K562 (cell line): ENCODE results near the gene PCK2. TPM values are rescaled to one million over a fixed set of nuclear protein-coding genes. Genes with fewer than 3 reads are reported as not detected.

Source experiments
- ATAC-seq: fragments of 200-7000 bp; cut with Tn5 transposase; 3 replicates; pipeline ENCODE4 v1.9.1; 2020; ENCODE audit warnings: moderate library complexity
- BruUV-seq: library from RNA; stranded (reverse); fragments of 400-500 nt; replicated peaks from 2 replicates; lab custom pipeline; 2021; lab: Mats Ljungman, UMichigan
- CTCF ChIA-PET: fragments of 300-600 bp; formaldehyde crosslinking; extraction: SDS; loops from one replicate; lab custom pipeline; 2021; ENCODE audit warnings: low intra/inter-chr PET ratio; lab: Yijun Ruan, JAX
- POLR2A ChIA-PET: fragments of 300-600, 350-650 bp; sonication (Branson Sonifier 250); formaldehyde crosslinking; extraction: SDS; loops from one replicate; lab custom pipeline; 2021; ENCODE audit warnings: antibody characterized with exemption, inconsistent platforms; lab: Yijun Ruan, JAX
- DNase-seq, 4 experiments: peaks; one replicate each; pipeline versions ENCODE4 v3.0.0 to v3.0.0-alpha.2; 2011 to 2018; ENCODE audit warnings: low spot score in 3 of 4, mixed read lengths in 3 of 4; ENCODE audit errors: extremely low read depth in 1 of 4
- FAIRE-seq: peaks from 2 replicates; lab custom pipeline; 2011; peaks lifted over from hg19 to GRCh38; lab: Jason Lieb, UNC
- H2AFZ ChIP-seq: 2 replicates; pipeline ENCODE4 v1.6.0; 2011; ENCODE audit warnings: low read depth, low read length, control low read depth, inconsistent platforms
- H3K27ac ChIP-seq: fragments of 200-600 bp; 3 replicates; pipeline ENCODE4 v1.8.0; 2011; ENCODE audit warnings: low read depth, mild to moderate bottlenecking, control low read depth, inconsistent platforms, low read length, moderate library complexity, mixed read lengths; ENCODE audit errors: extremely low read depth
- H3K27me3 ChIP-seq, 2 experiments: fragments of 300-600 bp in 1 of 2; 2 replicates in 1 of 2; 3 replicates in 1 of 2; pipeline versions ENCODE4 v1.6.0 to v1.8.0; 2011; ENCODE audit warnings: inconsistent platforms in 2 of 2, low read length in 2 of 2, mild to moderate bottlenecking in 1 of 2, mixed read lengths in 1 of 2, moderate library complexity in 1 of 2; ENCODE audit not compliant: control insufficient read depth in 2 of 2, insufficient read depth in 2 of 2
- H3K36me3 ChIP-seq: fragments of 300-600 bp; 3 replicates; pipeline ENCODE4 v1.8.0; 2011; ENCODE audit warnings: mild to moderate bottlenecking, low read length, inconsistent platforms; ENCODE audit not compliant: control insufficient read depth, insufficient read depth
- H3K4me1 ChIP-seq, 2 experiments: fragments of 200-600 bp in 1 of 2; replicated peaks in 1 of 2; 2 replicates in 1 of 2; 3 replicates in 1 of 2; pipeline versions ENCODE4 v1.5.1 to v1.8.0; 2011; ENCODE audit warnings: inconsistent platforms in 2 of 2, low read length in 2 of 2, mild to moderate bottlenecking in 1 of 2, mixed read lengths in 1 of 2, moderate library complexity in 1 of 2; ENCODE audit not compliant: control insufficient read depth in 2 of 2, insufficient read depth in 2 of 2
- H3K4me2 ChIP-seq: 2 replicates; pipeline ENCODE4 v1.6.1; 2011; ENCODE audit warnings: low read length, control low read depth, inconsistent platforms, mixed read lengths; ENCODE audit not compliant: insufficient read depth
- H3K4me3 ChIP-seq: fragments of 200-600 bp; sonication (generic), shearing (Covaris generic); 2 replicates; pipeline ENCODE4 v1.5.1; 2016; ENCODE audit warnings: control low read depth, inconsistent platforms
- H3K79me2 ChIP-seq: fragments of 200-600 bp; 3 replicates; pipeline ENCODE4 v1.8.0; 2011; ENCODE audit warnings: low read length, inconsistent platforms; ENCODE audit not compliant: control insufficient read depth, insufficient read depth
- H3K9ac ChIP-seq, 2 experiments: 2 replicates each; pipeline versions ENCODE4 v1.6.0 to v1.6.1; 2011; ENCODE audit warnings: low read depth in 2 of 2, low read length in 2 of 2, control low read depth in 1 of 2, inconsistent platforms in 1 of 2, mild to moderate bottlenecking in 1 of 2, mixed read lengths in 1 of 2; ENCODE audit not compliant: insufficient read depth in 1 of 2
- H3K9me1 ChIP-seq: one replicate; pipeline ENCODE4 v1.6.0; 2011; ENCODE audit warnings: inconsistent platforms, mild to moderate bottlenecking, low read length, moderate library complexity; ENCODE audit not compliant: control insufficient read depth, insufficient read depth
- H3K9me3 ChIP-seq: replicated peaks from 2 replicates; pipeline ENCODE4 v1.5.1; 2011; ENCODE audit warnings: low read depth, low read length, inconsistent platforms; ENCODE audit not compliant: control insufficient read depth, insufficient read depth
- H4K20me1 ChIP-seq: replicated peaks from 2 replicates; pipeline ENCODE4 v1.6.1; 2011; ENCODE audit warnings: low read length, inconsistent platforms, mixed read lengths; ENCODE audit not compliant: control insufficient read depth, insufficient read depth
- CBFA2T2 ChIP-seq: fragments of 450-650 bp; conservative IDR thresholded peaks from 2 replicates; pipeline ENCODE4 v1.6.1; 2017; ENCODE audit warnings: mild to moderate bottlenecking
- CXXC5 ChIP-seq: fragments of 250-450 bp; sonication (Bioruptor Pico); IDR thresholded peaks from 2 replicates; pipeline ENCODE4 v1.8.0; 2022; ENCODE audit warnings: inconsistent platforms, mild to moderate bottlenecking, moderate library complexity
- NCOR1 ChIP-seq: fragments of 450-650 bp; IDR thresholded peaks from 2 replicates; pipeline ENCODE4 v1.6.1; 2016; ENCODE audit warnings: mild to moderate bottlenecking, moderate library complexity
- PURB ChIP-seq: sonication (generic); formaldehyde crosslinking; IDR thresholded peaks from 2 replicates; pipeline ENCODE4 v1.9.0; 2021; ENCODE audit warnings: low read depth, mild to moderate bottlenecking, missing genetic modification reagents
- XRCC3 ChIP-seq: fragments of 450-650 bp; IDR thresholded peaks from 2 replicates; pipeline ENCODE4 v1.6.1; 2017; ENCODE audit warnings: mild to moderate bottlenecking, moderate library complexity
- ZBTB12 ChIP-seq: fragments of 250-450 bp; sonication (Bioruptor Pico); IDR thresholded peaks from 2 replicates; pipeline ENCODE4 v1.4.0; 2020
- ZKSCAN8 ChIP-seq: fragments of 200-800 bp; sonication (Bioruptor generic); IDR thresholded peaks from 2 replicates; pipeline ENCODE4 v1.6.1; 2016; ENCODE audit warnings: missing genetic modification characterization, missing compliant biosample characterization
- ZNF24 ChIP-seq: fragments of 450-650 bp; IDR thresholded peaks from 2 replicates; pipeline ENCODE4 v1.6.1; 2016
- WGBS: fragments of 100-300 bp; shearing (Covaris generic); methylation state at CpG from one replicate; pipeline ENCODE4 v1.1.6; 2016; ENCODE audit warnings: low coverage, mixed read lengths; ENCODE audit not compliant: insufficient coverage; ENCODE audit errors: missing lambda C conversion rate; 5-methylcytosine and 5-hydroxymethylcytosine counted together
- in situ Hi-C: fragments of 300-500 bp; cut with MboI; formaldehyde crosslinking; loops from 4 replicates; pipeline ENCODE4 v1.15.0; 2018; ENCODE audit warnings: inconsistent platforms, mixed read lengths
- intact Hi-C: fragments of 100-400 bp; cut with micrococcal nuclease; formaldehyde crosslinking; loops from 2 replicates; pipeline ENCODE4 v1.14.2; 2022
- polyA plus RNA-seq, 8 experiments: library from polyadenylated mRNA; depleted of rRNA in 4 of 8; stranded (reverse) in 5 of 8; unstranded in 3 of 8; fragments of >200 nt; fragmentation: Nextera tagmentation in 2 of 8; fragmentation: Illumina TruSeq in 1 of 8; extraction: Ambion mirVana in 2 of 8; extraction: Trizol in 1 of 8; gene quantifications; 2 replicates each; pipeline versions ENCODE4 v1.2.1 to v1.2.3, GENCODE V29; 2011 to 2014; ENCODE audit warnings: inconsistent platforms in 1 of 8, missing spikeins in 1 of 8
- total RNA-seq, 7 experiments: library from RNA; depleted of rRNA in 6 of 7; stranded (reverse); fragments of >200 nt in 6 of 7; fragmentation: Illumina TruSeq in 2 of 7; extraction: Trizol in 2 of 7; gene quantifications; 2 replicates each; pipeline versions ENCODE4 v1.2.1 to v1.2.3, GENCODE V29; 2011 to 2021; ENCODE audit warnings: low replicate concordance in 1 of 7

The PCK2 gene
- total and polyA plus RNA-seq, 9 of the 15 experiments (the other 6 are each of a cell fraction or from before 2014, with no cell fraction given): 3.3 to 60.9 (median 30.4) TPM

- no peak for FAIRE-seq
- H3K36me3 ChIP-seq: no peaks in the 10 kb centered on the region
- TF ChIP-seq XRCC3 (no peak), PURB (CRISPR knock-in tag) (no peak), ZNF24 (no peak), CXXC5 (CRISPR knock-in tag) (no peak), NCOR1 (no peak), CBFA2T2 (no peak), ZKSCAN8 (CRISPR knock-in tag) (no peak), ZBTB12 (CRISPR knock-in tag) (no peak)
- POLR2A ChIA-PET: interaction anchor here (0.6 to 0.7 kb wide), 3 partner anchors 10 to 139 kb away, joined by 3 read pairs; no protein-coding TSS in a partner anchor
- no peaks in the 10 kb centered on the region for H3K9me1 ChIP-seq
- no peak overlapping the region for H3K4me2 ChIP-seq
- no peak overlapping the region for H3K4me3 ChIP-seq
- H3K4me1 ChIP-seq: peaks cover 4 to 18% of the 10 kb centered on the region in 2 experiments; a peak in 4 of 5 replicates
- ATAC-seq: no peak
- no peaks in the 10 kb centered on the region for H3K9me3 ChIP-seq
- WGBS: 20% methylated on average over 5 of the region's 7 CpGs
- intact Hi-C loops: no loop called here
- H3K27me3 ChIP-seq: no peaks in the 10 kb centered on the region
- H4K20me1 ChIP-seq: no peaks in the 10 kb centered on the region
- DNase-seq: no peak
- BruUV-seq: no TSS peak
- H3K79me2 ChIP-seq: no peaks in the 10 kb centered on the region
- no peak overlapping the region for H2AFZ ChIP-seq
- H3K9ac ChIP-seq: peak overlapping the region in 1 of 2 experiments; percentile 64; a peak in 2 of 4 replicates
- CTCF ChIA-PET: no interaction called here
- in situ Hi-C loops: no loop called here
- H3K27ac ChIP-seq: no peak overlapping the region
These were observed 36.8 kb downstream of the PCK2 start for GRCh38 chr14:24130717-24131548.
